Nephron progenitor cell (in vitro differentiated cells): ENCODE results near the gene HBD.

ENCODE experiments used
- DNase-seq: peaks from one replicate; pipeline ENCODE4 v3.0.0; 2021
- H3K27ac Mint-ChIP-seq: 2 replicates; pipeline ENCODE4 v1.8.0; 2021; ENCODE audit warnings: mild to moderate bottlenecking, moderate library complexity, mixed read lengths
- H3K27me3 Mint-ChIP-seq: 2 replicates; pipeline ENCODE4 v1.8.0; 2021; ENCODE audit warnings: mild to moderate bottlenecking, low read depth, mixed read lengths; ENCODE audit not compliant: poor library complexity
- H3K36me3 Mint-ChIP-seq: 2 replicates; pipeline ENCODE4 v1.8.0; 2021; ENCODE audit warnings: low read depth, mixed read lengths
- H3K4me1 Mint-ChIP-seq: 2 replicates; pipeline ENCODE4 v1.8.0; 2021; ENCODE audit warnings: mixed read lengths
- H3K4me3 Mint-ChIP-seq: 2 replicates; pipeline ENCODE4 v1.8.0; 2021; ENCODE audit warnings: mild to moderate bottlenecking, moderate library complexity, mixed read lengths
- H3K9me3 Mint-ChIP-seq: 2 replicates; pipeline ENCODE4 v1.8.0; 2021; ENCODE audit warnings: mild to moderate bottlenecking, moderate library complexity, mixed read lengths
- TF ChIP-seq, protein P1 (sequence below): fragments of 200-600 bp; sonication (generic); IDR thresholded peaks from 2 replicates; pipeline ENCODE4 v1.5.0; 2021; ENCODE audit warnings: antibody characterized with exemption

The HBD gene

DNA sequence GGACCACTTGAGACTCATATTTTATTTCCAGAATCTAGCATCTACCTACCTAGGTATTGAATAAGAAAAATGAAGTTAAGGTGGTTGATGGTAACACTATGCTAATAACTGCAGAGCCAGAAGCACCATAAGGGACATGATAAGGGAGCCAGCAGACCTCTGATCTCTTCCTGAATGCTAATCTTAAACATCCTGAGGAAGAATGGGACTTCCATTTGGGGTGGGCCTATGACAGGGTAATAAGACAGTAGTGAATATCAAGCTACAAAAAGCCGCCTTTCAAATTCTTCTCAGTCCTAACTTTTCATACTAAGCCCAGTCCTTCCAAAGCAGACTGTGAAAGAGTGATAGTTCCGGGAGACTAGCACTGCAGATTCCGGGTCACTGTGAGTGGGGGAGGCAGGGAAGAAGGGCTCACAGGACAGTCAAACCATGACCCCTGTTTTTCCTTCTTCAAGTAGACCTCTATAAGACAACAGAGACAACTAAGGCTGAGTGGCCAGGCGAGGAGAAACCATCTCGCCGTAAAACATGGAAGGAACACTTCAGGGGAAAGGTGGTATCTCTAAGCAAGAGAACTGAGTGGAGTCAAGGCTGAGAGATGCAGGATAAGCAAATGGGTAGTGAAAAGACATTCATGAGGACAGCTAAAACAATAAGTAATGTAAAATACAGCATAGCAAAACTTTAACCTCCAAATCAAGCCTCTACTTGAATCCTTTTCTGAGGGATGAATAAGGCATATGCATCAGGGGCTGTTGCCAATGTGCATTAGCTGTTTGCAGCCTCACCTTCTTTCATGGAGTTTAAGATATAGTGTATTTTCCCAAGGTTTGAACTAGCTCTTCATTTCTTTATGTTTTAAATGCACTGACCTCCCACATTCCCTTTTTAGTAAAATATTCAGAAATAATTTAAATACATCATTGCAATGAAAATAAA, 9.5 kb downstream of the HBD start:
- H3K9me3 Mint-ChIP-seq = peaks cover 28% of the 10 kb centered on the region
- H3K27me3 Mint-ChIP-seq = no peaks in the 10 kb centered on the region
- H3K4me1 Mint-ChIP-seq = no peaks in the 10 kb centered on the region
- H3K36me3 Mint-ChIP-seq = no peaks in the 10 kb centered on the region
- H3K4me3 Mint-ChIP-seq = no peak overlapping the region
- TF ChIP-seq, protein P1, sequence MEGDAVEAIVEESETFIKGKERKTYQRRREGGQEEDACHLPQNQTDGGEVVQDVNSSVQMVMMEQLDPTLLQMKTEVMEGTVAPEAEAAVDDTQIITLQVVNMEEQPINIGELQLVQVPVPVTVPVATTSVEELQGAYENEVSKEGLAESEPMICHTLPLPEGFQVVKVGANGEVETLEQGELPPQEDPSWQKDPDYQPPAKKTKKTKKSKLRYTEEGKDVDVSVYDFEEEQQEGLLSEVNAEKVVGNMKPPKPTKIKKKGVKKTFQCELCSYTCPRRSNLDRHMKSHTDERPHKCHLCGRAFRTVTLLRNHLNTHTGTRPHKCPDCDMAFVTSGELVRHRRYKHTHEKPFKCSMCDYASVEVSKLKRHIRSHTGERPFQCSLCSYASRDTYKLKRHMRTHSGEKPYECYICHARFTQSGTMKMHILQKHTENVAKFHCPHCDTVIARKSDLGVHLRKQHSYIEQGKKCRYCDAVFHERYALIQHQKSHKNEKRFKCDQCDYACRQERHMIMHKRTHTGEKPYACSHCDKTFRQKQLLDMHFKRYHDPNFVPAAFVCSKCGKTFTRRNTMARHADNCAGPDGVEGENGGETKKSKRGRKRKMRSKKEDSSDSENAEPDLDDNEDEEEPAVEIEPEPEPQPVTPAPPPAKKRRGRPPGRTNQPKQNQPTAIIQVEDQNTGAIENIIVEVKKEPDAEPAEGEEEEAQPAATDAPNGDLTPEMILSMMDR = no peak
- H3K27ac Mint-ChIP-seq = no peak overlapping the region
- no peak for DNase-seq

DNA sequence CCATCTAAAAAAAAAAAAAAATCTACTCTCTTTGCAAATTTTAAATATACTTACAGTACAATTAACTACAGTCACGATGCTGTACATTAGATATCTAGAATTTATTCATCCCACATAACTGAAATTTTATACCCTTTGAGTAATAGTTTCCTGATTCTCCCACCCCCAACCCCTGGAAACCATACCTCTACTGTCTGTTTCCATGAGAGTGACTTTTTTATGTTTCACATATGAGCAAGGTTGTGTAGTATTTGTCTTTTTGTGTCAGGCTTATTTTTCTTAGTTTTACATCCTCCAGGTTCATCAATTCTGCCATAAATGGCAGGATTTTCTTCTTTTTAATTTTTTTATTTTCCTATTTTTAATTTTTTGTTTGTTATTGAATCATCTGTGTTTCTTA, 10.6 kb downstream of the HBD start:
- peaks cover 37% of the 10 kb centered on the region for H3K9me3 Mint-ChIP-seq
- H3K27ac Mint-ChIP-seq = no peak overlapping the region
- no peaks in the 10 kb centered on the region for H3K27me3 Mint-ChIP-seq
- no peaks in the 10 kb centered on the region for H3K4me1 Mint-ChIP-seq
- H3K36me3 Mint-ChIP-seq = no peaks in the 10 kb centered on the region
- TF ChIP-seq, protein P1 = no peak
- H3K4me3 Mint-ChIP-seq = no peak overlapping the region
- DNase-seq = no peak

DNA sequence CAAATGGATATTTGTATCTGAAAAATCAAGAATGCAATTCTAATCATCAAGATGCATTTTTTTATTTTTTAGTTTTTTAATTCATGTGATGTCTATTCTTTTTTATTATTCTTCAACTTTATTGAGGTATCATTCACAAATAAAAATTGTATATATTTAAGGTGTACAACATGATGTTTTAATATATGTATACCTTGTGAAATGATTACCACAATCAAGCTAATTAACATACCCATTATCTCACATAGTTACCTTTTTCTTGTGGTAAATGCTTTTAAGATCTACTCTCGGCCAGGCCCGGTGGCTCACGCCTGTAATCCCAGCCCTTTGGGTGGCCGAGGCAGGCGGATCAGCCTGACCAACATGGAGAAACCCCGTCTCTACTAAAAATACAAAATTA, 11.1 kb downstream of the HBD start:
- Mint-ChIP-seq H3K36me3 (no peaks in the 10 kb centered on the region), H3K4me1 (no peaks in the 10 kb centered on the region), H3K4me3 (no peak overlapping the region), H3K27me3 (no peaks in the 10 kb centered on the region), H3K9me3 (peaks cover 38% of the 10 kb centered on the region), H3K27ac (no peak overlapping the region)
- DNase-seq = no peak
- TF ChIP-seq, protein P1 = no peak

DNA sequence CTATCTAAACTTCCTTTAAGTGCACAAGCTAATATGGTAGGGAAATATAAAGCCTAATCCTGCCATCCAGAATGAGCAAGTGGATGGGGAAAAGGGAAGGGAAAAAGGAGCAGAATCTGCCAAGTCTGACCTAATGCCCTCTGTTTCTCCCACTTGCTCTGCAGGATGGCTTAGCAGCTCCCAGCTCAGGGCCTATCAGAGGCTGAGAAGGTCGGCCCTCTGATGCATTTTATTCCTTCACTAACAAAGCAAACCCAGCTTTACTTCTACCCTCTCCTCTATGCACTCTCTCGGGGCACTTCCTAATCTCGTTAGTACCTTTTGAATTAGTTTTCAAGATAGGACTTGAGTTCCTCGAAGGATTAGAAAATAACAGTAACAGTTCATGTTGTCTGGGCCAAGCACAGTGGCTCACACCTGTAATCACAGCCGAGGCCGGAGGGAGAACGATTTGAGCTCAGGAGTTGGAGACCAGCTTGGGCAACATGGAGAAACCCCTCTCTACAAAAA, 23.9 kb downstream of the HBD start:
- DNase-seq = no peak
- TF ChIP-seq, protein P1 = no peak
- no peaks in the 10 kb centered on the region for H3K4me1 Mint-ChIP-seq
- H3K27ac Mint-ChIP-seq = no peak overlapping the region
- no peak overlapping the region for H3K4me3 Mint-ChIP-seq
- H3K9me3 Mint-ChIP-seq = peaks cover 9% of the 10 kb centered on the region
- H3K27me3 Mint-ChIP-seq = peaks cover 6% of the 10 kb centered on the region
- H3K36me3 Mint-ChIP-seq = no peaks in the 10 kb centered on the region

DNA sequence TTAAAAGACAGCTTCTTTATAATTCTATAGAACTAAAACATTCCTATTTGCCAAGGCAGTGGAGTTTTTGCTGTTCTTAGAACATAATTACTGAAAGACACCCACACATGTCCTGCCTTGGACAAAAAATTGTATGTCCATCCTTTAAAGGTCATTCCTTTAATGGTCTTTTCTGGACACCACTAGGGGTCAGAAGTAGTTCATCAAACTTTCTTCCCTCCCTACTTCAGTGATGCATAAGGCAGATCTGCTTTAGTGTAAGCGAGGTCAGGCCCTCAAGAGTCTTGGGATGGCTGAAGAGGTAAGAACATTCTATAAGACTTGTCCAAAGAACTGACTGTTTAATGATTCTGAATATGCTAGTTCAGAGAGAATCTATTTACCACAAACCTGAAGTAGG, 29.5 kb downstream of the HBD start:
- Mint-ChIP-seq H3K9me3 (no peaks in the 10 kb centered on the region), H3K4me1 (no peaks in the 10 kb centered on the region), H3K4me3 (no peak overlapping the region), H3K27me3 (peaks cover 3% of the 10 kb centered on the region), H3K36me3 (no peaks in the 10 kb centered on the region), H3K27ac (no peak overlapping the region)
- TF ChIP-seq, protein P1 = peak; percentile 60
- DNase-seq = no peak

GRCh38 chr11:5203366-5203765, 30.9 kb downstream of the HBD start:
- DNase-seq = no peak
- Mint-ChIP-seq H3K4me3 (no peak overlapping the region), H3K9me3 (no peaks in the 10 kb centered on the region), H3K36me3 (no peaks in the 10 kb centered on the region), H3K27ac (no peak overlapping the region), H3K27me3 (peaks cover 3% of the 10 kb centered on the region), H3K4me1 (no peaks in the 10 kb centered on the region)
- TF ChIP-seq, protein P1 = no peak
